Endothelial cell of umbilical vein (primary cell): Measurements from ENCODE around the gene UBE3A. TPM values are rescaled to one million over a fixed set of nuclear protein-coding genes. Genes with fewer than 3 reads are reported as not detected.

Experiments
- BruUV-seq: library from RNA; stranded (reverse); fragments of 400-500 nt; replicated peaks from 2 replicates; lab custom pipeline; 2021; lab: Mats Ljungman, UMichigan
- CTCF ChIA-PET: fragments of 300-600, 350-600 bp; sonication (Branson Sonifier 250); formaldehyde crosslinking; loops from one replicate; lab custom pipeline; 2021; ENCODE audit warnings: antibody characterized with exemption, inconsistent platforms; lab: Charles Lee
- POLR2A ChIA-PET: fragments of 300-600, 350-600 bp; sonication (Branson Sonifier 250); formaldehyde crosslinking; loops from one replicate; lab custom pipeline; 2021; ENCODE audit warnings: antibody characterized with exemption, inconsistent platforms; lab: Charles Lee
- DNase-seq: peaks from one replicate; pipeline ENCODE4 v3.0.0-alpha.2; 2011; ENCODE audit warnings: low read depth, low spot score
- FAIRE-seq: peaks from 2 replicates; lab custom pipeline; 2011; peaks lifted over from hg19 to GRCh38; lab: Jason Lieb, UNC
- H2AFZ ChIP-seq: 2 replicates; pipeline ENCODE4 v1.6.0; 2012; ENCODE audit warnings: low read depth, low read length, control low read depth, inconsistent platforms
- H3K27ac ChIP-seq: 2 replicates; pipeline ENCODE4 v1.5.1; 2011; ENCODE audit warnings: low read depth, mild to moderate bottlenecking, control low read depth, low read length, moderate library complexity; ENCODE audit not compliant: insufficient read depth
- H3K27me3 ChIP-seq, 2 experiments: 2 replicates each; pipeline versions ENCODE4 v1.6.0 to v1.6.1; 2011; ENCODE audit warnings: low read length in 2 of 2, mixed read lengths in 1 of 2; ENCODE audit not compliant: control insufficient read depth in 2 of 2, insufficient read depth in 2 of 2
- H3K36me3 ChIP-seq, 2 experiments: 2 replicates in 1 of 2; 3 replicates in 1 of 2; pipeline ENCODE4 v1.5.1; 2011; ENCODE audit warnings: low read length in 2 of 2, mild to moderate bottlenecking in 1 of 2, moderate library complexity in 1 of 2; ENCODE audit not compliant: control insufficient read depth in 2 of 2, insufficient read depth in 2 of 2; ENCODE audit errors: extremely low read depth in 1 of 2
- H3K4me1 ChIP-seq: 3 replicates; pipeline ENCODE4 v1.5.1; 2011; ENCODE audit warnings: mild to moderate bottlenecking, low read length; ENCODE audit not compliant: control insufficient read depth, insufficient read depth; ENCODE audit errors: extremely low read depth
- H3K4me2 ChIP-seq: 2 replicates; pipeline ENCODE4 v1.6.1; 2011; ENCODE audit warnings: low read length, control low read depth, mixed read lengths; ENCODE audit not compliant: insufficient read depth
- H3K4me3 ChIP-seq, 3 experiments: fragments of 200-600 bp in 1 of 3; sonication (generic), shearing (Covaris generic) in 1 of 3; replicated peaks in 1 of 3; 2 replicates each; pipeline ENCODE4 v1.5.1; 2011 to 2016; ENCODE audit warnings: control low read depth in 3 of 3, low read length in 3 of 3, mild to moderate bottlenecking in 2 of 3, inconsistent platforms in 1 of 3, low read depth in 1 of 3, moderate library complexity in 1 of 3; ENCODE audit not compliant: insufficient read depth in 1 of 3
- H3K79me2 ChIP-seq: 2 replicates; pipeline ENCODE4 v1.6.0; 2012; ENCODE audit warnings: low read length, inconsistent platforms; ENCODE audit not compliant: control insufficient read depth, insufficient read depth
- H3K9ac ChIP-seq: replicated peaks from 2 replicates; pipeline ENCODE3; 2011; ENCODE audit warnings: low read length, control low read depth; ENCODE audit not compliant: insufficient read depth; ENCODE audit errors: extremely low read depth
- H3K9me1 ChIP-seq: replicated peaks from 3 replicates; pipeline ENCODE4 v1.6.0; 2011; ENCODE audit warnings: mild to moderate bottlenecking, low read length; ENCODE audit not compliant: control insufficient read depth, insufficient read depth; ENCODE audit errors: extremely low read depth
- H3K9me3 ChIP-seq: replicated peaks from 2 replicates; pipeline ENCODE4 v1.5.1; 2012; ENCODE audit warnings: low read length, inconsistent platforms; ENCODE audit not compliant: control insufficient read depth, insufficient read depth
- H4K20me1 ChIP-seq: replicated peaks from 2 replicates; pipeline ENCODE3; 2011; ENCODE audit warnings: mild to moderate bottlenecking, low read length; ENCODE audit not compliant: control insufficient read depth, insufficient read depth; ENCODE audit errors: extremely low read depth
- CTCF ChIP-seq, 2 donors: IDR thresholded peaks; 1 replicate in 1 of 2; 2 replicates in 1 of 2; pipeline ENCODE4 v1.5.1; 2011; ENCODE audit warnings: low read length in 2 of 2, mild to moderate bottlenecking in 2 of 2, moderate library complexity in 2 of 2, control low read depth in 1 of 2, inconsistent platforms in 1 of 2, low read depth in 1 of 2; ENCODE audit not compliant: insufficient read depth in 1 of 2; ENCODE audit errors: extremely low read depth in 1 of 2
- EZH2 ChIP-seq: IDR thresholded peaks from 2 replicates; pipeline ENCODE4 v1.6.1; 2012; ENCODE audit warnings: borderline replicate concordance, low read depth, mild to moderate bottlenecking, moderate library complexity, low read length, inconsistent platforms; ENCODE audit not compliant: severe bottlenecking
- FOS ChIP-seq: IDR thresholded peaks from 2 replicates; pipeline ENCODE4 v1.6.1; 2011; ENCODE audit warnings: mild to moderate bottlenecking, low read length, moderate library complexity, borderline replicate concordance; ENCODE audit not compliant: insufficient read depth
- GATA2 ChIP-seq: IDR thresholded peaks from 2 replicates; pipeline ENCODE4 v1.7.0; 2011; ENCODE audit warnings: low read depth, mild to moderate bottlenecking, moderate library complexity, mixed read lengths, low read length; ENCODE audit not compliant: insufficient read length, insufficient read depth
- JUN ChIP-seq: IDR thresholded peaks from 2 replicates; pipeline ENCODE4 v1.6.1; 2011; ENCODE audit warnings: borderline replicate concordance, low read depth; ENCODE audit not compliant: insufficient read length, insufficient read depth
- MAX ChIP-seq: IDR thresholded peaks from 2 replicates; pipeline ENCODE4 v1.6.1; 2011; ENCODE audit not compliant: insufficient read depth, insufficient read length
- MYC ChIP-seq: IDR thresholded peaks from one replicate; pipeline ENCODE4 v1.6.1; 2011; ENCODE audit warnings: mild to moderate bottlenecking, low read depth, low read length
- POLR2A ChIP-seq: IDR thresholded peaks from 2 replicates; pipeline ENCODE4 v1.6.1; 2012; ENCODE audit warnings: low read depth, mild to moderate bottlenecking, control low read depth, low read length
- POLR2AphosphoS5 ChIP-seq: IDR thresholded peaks from 2 replicates; pipeline ENCODE4 v1.6.1; 2012; ENCODE audit warnings: low read depth, mild to moderate bottlenecking, control low read depth, low read length, moderate library complexity; ENCODE audit not compliant: insufficient read depth
- dilution Hi-C: fragments of 300-500 bp; cut with MboI; formaldehyde crosslinking; loops from one replicate; pipeline ENCODE4 v1.15.0; 2019; ENCODE audit warnings: low sequenced_read_pairs; ENCODE audit not compliant: extremely low pct_ligation_motif_present
- intact Hi-C: fragments of 100-400 bp; cut with micrococcal nuclease; formaldehyde crosslinking; loops from one replicate; pipeline ENCODE4 v1.10.0; 2022
- polyA plus RNA-seq, 4 experiments: library from polyadenylated mRNA; depleted of rRNA in 3 of 4; stranded (reverse) in 3 of 4; unstranded in 1 of 4; fragments of >200 nt; gene quantifications; 2 replicates each; pipeline versions ENCODE4 v1.2.1 to v1.2.3, GENCODE V29; 2011 to 2012; ENCODE audit warnings: missing spikeins in 1 of 4
- total RNA-seq: library from RNA; stranded (reverse); gene quantifications from 2 replicates; pipeline ENCODE4 v1.2.3, GENCODE V29; 2021

UBE3A gene
- total and polyA plus RNA-seq, 2 donors (not counting 3 experiments of a cell fraction or from before 2014, with no cell fraction given), result 8.5 to 69.3 TPM

GRCh38 chr15:25455226-25455625 is 16.4 kb upstream of the UBE3A start:
- ChIA-PET POLR2A (no interaction called here), CTCF (no interaction called here)
- H3K36me3 ChIP-seq, result no peaks in the 10 kb centered on the region
- H3K9me3 ChIP-seq, result no peaks in the 10 kb centered on the region
- H3K4me3 ChIP-seq, result no peak overlapping the region
- H3K9ac ChIP-seq, result no peak overlapping the region
- H3K4me2 ChIP-seq, result no peak overlapping the region
- FAIRE-seq (no peak), DNase-seq (no peak)
- TF ChIP-seq MYC (no peak), POLR2AphosphoS5 (no peak), MAX (no peak), CTCF (IDR thresholded peaks at IDR 0.05; ENCODE audit: extremely low read depth in 1 of 2, insufficient read depth in 1 of 2, low read depth in 1 of 2, low read length in 2 of 2) (no peak), FOS (no peak), JUN (no peak), POLR2A (no peak), GATA2 (no peak), EZH2 (no peak)
- dilution Hi-C loops, result no loop called here
- no peak overlapping the region for H3K27ac ChIP-seq
- H3K27me3 ChIP-seq, result no peaks in the 10 kb centered on the region
- no peaks in the 10 kb centered on the region for H3K9me1 ChIP-seq
- no peaks in the 10 kb centered on the region for H3K79me2 ChIP-seq
- no peaks in the 10 kb centered on the region for H4K20me1 ChIP-seq
- intact Hi-C loops, result no loop called here
- no peak overlapping the region for H2AFZ ChIP-seq
- BruUV-seq, result no TSS peak
- H3K4me1 ChIP-seq, result no peaks in the 10 kb centered on the region
